Astrocyte (in vitro differentiated cells and primary cell): ENCODE data around the gene OR2M7. TPM values are rescaled to one million over a fixed set of nuclear protein-coding genes. Genes with fewer than 3 reads are reported as not detected.

Source experiments
- DNase-seq: peaks from one replicate; pipeline ENCODE4 v3.0.0-alpha.2; 2010; ENCODE audit warnings: low read depth
- FAIRE-seq: peaks from 2 replicates; lab custom pipeline; 2011; peaks lifted over from hg19 to GRCh38; lab: Jason Lieb, UNC
- H2AFZ ChIP-seq: 2 replicates; pipeline ENCODE4 v1.6.0; 2012; ENCODE audit warnings: low read depth, low read length, inconsistent platforms
- H3K27ac ChIP-seq: 2 replicates; pipeline ENCODE4 v1.5.1; 2011; ENCODE audit warnings: low read depth, low read length, inconsistent platforms
- H3K27me3 ChIP-seq: 2 replicates; pipeline ENCODE4 v1.6.0; 2011; ENCODE audit warnings: low read length, inconsistent platforms; ENCODE audit not compliant: insufficient read depth
- H3K36me3 ChIP-seq: 2 replicates; pipeline ENCODE4 v1.5.1; 2011; ENCODE audit warnings: low read length, inconsistent platforms; ENCODE audit not compliant: insufficient read depth
- H3K4me1 ChIP-seq: 2 replicates; pipeline ENCODE4 v1.5.1; 2011; ENCODE audit warnings: low read length, inconsistent platforms; ENCODE audit not compliant: insufficient read depth
- H3K4me2 ChIP-seq: 2 replicates; pipeline ENCODE4 v1.6.0; 2012; ENCODE audit warnings: low read length, inconsistent platforms
- H3K4me3 ChIP-seq: 2 replicates; pipeline ENCODE4 v1.5.1; 2011; ENCODE audit warnings: low read depth, mild to moderate bottlenecking, low read length, inconsistent platforms; ENCODE audit not compliant: insufficient read depth
- H3K79me2 ChIP-seq: 2 replicates; pipeline ENCODE4 v1.6.0; 2012; ENCODE audit warnings: mild to moderate bottlenecking, low read length, inconsistent platforms; ENCODE audit not compliant: insufficient read depth
- H3K9ac ChIP-seq: 2 replicates; pipeline ENCODE4 v1.6.0; 2012; ENCODE audit warnings: mild to moderate bottlenecking, low read length, inconsistent platforms
- H3K9me3 ChIP-seq: 2 replicates; pipeline ENCODE4 v1.5.1; 2012; ENCODE audit warnings: low read depth, mild to moderate bottlenecking, low read length, inconsistent platforms; ENCODE audit not compliant: insufficient read depth
- H4K20me1 ChIP-seq: 2 replicates; pipeline ENCODE4 v1.6.0; 2012; ENCODE audit warnings: low read length, inconsistent platforms; ENCODE audit not compliant: insufficient read depth
- H3K27ac Mint-ChIP-seq: one replicate; pipeline ENCODE4 v1.8.0; 2021; ENCODE audit warnings: mild to moderate bottlenecking, mixed read lengths; ENCODE audit not compliant: unreplicated experiment
- H3K27me3 Mint-ChIP-seq: one replicate; pipeline ENCODE4 v1.8.0; 2021; ENCODE audit warnings: low read depth, mixed read lengths; ENCODE audit not compliant: unreplicated experiment
- H3K36me3 Mint-ChIP-seq: one replicate; pipeline ENCODE4 v1.8.0; 2021; ENCODE audit warnings: low read depth, mixed read lengths; ENCODE audit not compliant: unreplicated experiment
- H3K4me1 Mint-ChIP-seq: one replicate; pipeline ENCODE4 v1.8.0; 2021; ENCODE audit warnings: low read depth, mixed read lengths; ENCODE audit not compliant: unreplicated experiment
- H3K4me3 Mint-ChIP-seq: one replicate; pipeline ENCODE4 v1.8.0; 2021; ENCODE audit warnings: mild to moderate bottlenecking, moderate library complexity, mixed read lengths; ENCODE audit not compliant: unreplicated experiment
- H3K9me3 Mint-ChIP-seq: one replicate; pipeline ENCODE4 v1.8.0; 2021; ENCODE audit warnings: mild to moderate bottlenecking, mixed read lengths; ENCODE audit not compliant: unreplicated experiment
- CTCF ChIP-seq: IDR thresholded peaks from 2 replicates; pipeline ENCODE4 v1.5.1; 2011; ENCODE audit warnings: low read depth, mild to moderate bottlenecking, inconsistent platforms, low read length, moderate library complexity; ENCODE audit not compliant: insufficient read depth
- EZH2 ChIP-seq: IDR thresholded peaks from 2 replicates; pipeline ENCODE4 v1.6.1; 2012; ENCODE audit warnings: mild to moderate bottlenecking, low read length, inconsistent platforms; ENCODE audit not compliant: insufficient read depth
- total RNA-seq: library from RNA; stranded (reverse); gene quantifications from 2 replicates; pipeline ENCODE4 v1.2.1, GENCODE V29; 2021

The OR2M7 gene
- total RNA-seq, 1 donor from 2014 or later: not detected

DNA sequence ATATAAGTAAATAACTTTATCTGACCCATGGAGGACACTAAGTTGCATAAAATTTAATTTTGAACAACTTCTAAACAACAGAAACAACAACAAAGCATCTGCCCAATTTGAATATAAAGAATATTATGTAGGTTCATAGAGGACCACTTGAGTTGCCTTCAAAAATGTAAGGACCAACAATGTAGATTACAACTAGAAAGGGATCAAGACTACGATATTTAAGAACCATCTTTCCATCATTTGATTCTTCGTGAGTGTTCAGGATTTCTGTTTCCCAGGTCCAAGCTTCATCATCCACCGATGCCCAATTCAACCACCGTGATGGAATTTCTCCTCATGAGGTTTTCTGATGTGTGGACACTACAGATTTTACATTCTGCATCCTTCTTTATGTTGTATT, 24.1 kb upstream of the OR2M7 start, which contains the start of gene OR14C36:
Gene OR14C36 (plus strand): TSS at position 301 of the 400 bp plus-strand sequence. CDS start 0 bp downstream, at position 301.
- Histone ChIP-seq H3K9me3 (peaks cover 5% of the 10 kb centered on the region), H3K27me3 (no peaks in the 10 kb centered on the region), H2AFZ (no peak within 1 kb of the TSS), H3K9ac (no peak within 1 kb of the TSS), H4K20me1 (no peaks in the 10 kb centered on the region), H3K79me2 (no peaks in the 10 kb centered on the region), H3K27ac (no peak within 1 kb of the TSS), H3K36me3 (no peaks in the 10 kb centered on the region), H3K4me2 (no peak within 1 kb of the TSS), H3K4me1 (no peaks in the 10 kb centered on the region), H3K4me3 (no peak within 1 kb of the TSS)
- H3K27ac Mint-ChIP-seq: no peak within 1 kb of the TSS
- DNase-seq (no peak), FAIRE-seq (no peak)
- TF ChIP-seq CTCF (no peak), EZH2 (no peak)
- peaks cover 3% of the 10 kb centered on the region for H3K9me3 Mint-ChIP-seq
- H3K36me3 Mint-ChIP-seq: no peaks in the 10 kb centered on the region
- no peaks in the 10 kb centered on the region for H3K27me3 Mint-ChIP-seq
- no peak within 1 kb of the TSS for H3K4me3 Mint-ChIP-seq
- no peaks in the 10 kb centered on the region for H3K4me1 Mint-ChIP-seq

DNA sequence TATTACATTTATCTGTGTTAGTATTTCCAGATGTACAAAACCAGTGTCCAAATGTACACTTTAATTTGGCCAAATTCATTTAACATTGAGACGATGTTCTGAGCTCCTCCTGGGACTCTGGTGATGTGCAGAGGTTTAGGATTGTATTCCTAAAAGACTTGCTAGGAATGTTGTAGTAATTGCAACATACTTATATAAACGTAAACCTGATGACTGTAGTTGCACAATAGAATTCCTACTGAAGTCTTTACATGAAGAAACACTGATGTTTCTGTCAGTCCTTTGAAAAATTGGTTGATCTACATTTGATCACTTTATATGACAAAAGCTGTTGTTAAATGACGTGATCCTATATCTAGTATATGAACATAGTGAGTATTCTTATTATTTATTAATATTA, 19.1 kb upstream of the OR2M7 start:
- DNase-seq: no peak
- no peak overlapping the region for H3K4me3 ChIP-seq

More for the DNA sequence above, 19.1 kb upstream of the OR2M7 start:
- FAIRE-seq: no peak
- Histone ChIP-seq H3K9me3 (peaks cover under 1% of the 10 kb centered on the region), H3K27me3 (no peaks in the 10 kb centered on the region), H3K36me3 (no peaks in the 10 kb centered on the region), H3K4me1 (no peaks in the 10 kb centered on the region), H3K27ac (no peak overlapping the region), H3K4me2 (no peak overlapping the region), H3K79me2 (no peaks in the 10 kb centered on the region), H3K9ac (no peak overlapping the region), H2AFZ (no peak overlapping the region), H4K20me1 (no peaks in the 10 kb centered on the region)
- TF ChIP-seq CTCF (no peak), EZH2 (no peak)
- Mint-ChIP-seq H3K27ac (no peak overlapping the region), H3K36me3 (no peaks in the 10 kb centered on the region), H3K4me3 (no peak overlapping the region), H3K27me3 (no peaks in the 10 kb centered on the region), H3K9me3 (peaks cover 3% of the 10 kb centered on the region), H3K4me1 (no peaks in the 10 kb centered on the region)
